GM18909 (cell line): Measurements from ENCODE around the gene HOMER1.
A peak's percentile ranks its signal among the peaks of the same experiment; 100 is the strongest.
"Not testable (repeated sequence)": the region's sequence is repeated elsewhere in the genome, so short reads cannot be mapped to it uniquely, and the experiment has no call there.

ENCODE experiments used
- ATAC-seq: cut with Tn5 transposase; IDR thresholded peaks from one replicate; pipeline ENCODE4 v1.9.1; 2021; ENCODE audit warnings: mild to moderate bottlenecking; ENCODE audit not compliant: unreplicated experiment, poor library complexity

Gene HOMER1

DNA sequence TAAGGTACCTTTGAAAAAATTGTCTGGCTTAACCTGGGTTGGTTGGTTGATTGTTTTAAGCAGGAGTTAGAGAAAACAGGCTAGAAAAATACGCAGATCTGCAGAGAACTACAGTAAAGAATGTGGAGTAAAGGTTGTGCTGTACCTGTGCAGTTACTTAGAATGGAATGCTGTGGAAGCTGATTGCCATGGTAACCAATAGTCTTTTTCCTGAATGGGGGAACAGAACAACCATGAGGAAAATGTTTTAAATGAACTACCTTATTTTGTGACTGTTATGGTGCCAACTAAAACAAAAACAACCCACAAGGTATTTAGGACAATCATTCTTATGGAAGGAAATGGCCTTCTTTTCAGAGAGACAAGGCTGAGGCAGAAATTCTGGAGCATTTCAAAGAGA is 4.8 kb upstream of the HOMER1 start:
- no peak for ATAC-seq

DNA sequence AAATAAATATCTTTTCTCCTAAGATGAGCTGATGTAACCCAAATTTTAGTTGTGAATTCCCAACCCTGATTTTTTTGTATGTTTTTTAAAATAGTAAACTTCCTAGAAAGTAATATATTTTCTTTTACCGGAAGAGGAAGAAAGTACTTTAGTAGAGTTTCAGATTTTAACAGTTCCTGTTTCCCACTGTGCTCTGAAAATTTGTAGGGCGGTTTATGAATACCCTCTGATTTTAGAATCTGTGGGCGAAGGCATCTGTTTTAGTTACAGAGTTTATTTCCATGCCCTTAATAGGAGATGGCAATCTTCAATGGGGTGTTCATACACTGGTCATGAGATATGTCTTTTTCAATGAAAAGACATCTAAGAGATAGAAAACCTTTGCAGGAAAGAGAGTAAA is 3.7 kb upstream of the HOMER1 start:
- ATAC-seq = no peak

- no peak for ATAC-seq
These were observed 3.1 kb upstream of the HOMER1 start for GRCh38 chr5:79516986-79517385.

GRCh38 chr5:79516331-79516730 is 2.4 kb upstream of the HOMER1 start:
- not testable (repeated sequence) for ATAC-seq

DNA sequence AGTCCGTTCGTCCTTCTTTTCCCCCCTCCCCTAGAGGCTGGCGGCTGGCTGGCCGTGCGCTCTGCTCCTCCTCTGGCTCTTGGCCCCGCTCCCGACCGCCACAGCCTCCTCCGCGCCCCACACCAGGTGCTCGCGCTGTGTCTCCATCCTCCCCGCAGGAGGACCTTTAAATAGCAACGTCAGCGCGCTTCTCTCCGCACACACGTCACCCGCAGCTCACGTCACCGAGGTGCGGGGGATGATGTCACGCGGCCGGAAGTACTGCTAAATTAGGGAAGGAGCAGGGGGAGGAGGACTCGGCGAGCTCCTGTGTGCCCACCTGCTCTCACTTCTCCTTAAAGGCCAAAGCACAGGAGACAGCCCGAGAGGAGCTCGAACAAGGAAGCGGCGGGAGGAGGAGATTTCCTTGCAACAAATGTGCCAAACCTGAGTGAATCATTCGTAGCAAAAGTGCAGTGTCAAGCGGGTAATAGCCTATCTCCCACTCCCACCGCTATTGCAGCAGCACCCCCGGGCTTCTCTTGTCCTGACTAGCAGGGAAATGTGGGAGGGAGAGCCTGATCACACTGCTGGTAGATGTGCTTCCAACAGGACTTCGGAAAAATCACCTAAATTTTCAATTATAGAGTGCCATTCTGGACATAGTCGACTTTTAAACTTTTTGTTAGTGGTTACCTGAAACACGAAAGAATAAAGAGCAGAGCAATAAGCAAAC is 614 bp upstream of the HOMER1 start:
- ATAC-seq = peak; percentile 87

DNA sequence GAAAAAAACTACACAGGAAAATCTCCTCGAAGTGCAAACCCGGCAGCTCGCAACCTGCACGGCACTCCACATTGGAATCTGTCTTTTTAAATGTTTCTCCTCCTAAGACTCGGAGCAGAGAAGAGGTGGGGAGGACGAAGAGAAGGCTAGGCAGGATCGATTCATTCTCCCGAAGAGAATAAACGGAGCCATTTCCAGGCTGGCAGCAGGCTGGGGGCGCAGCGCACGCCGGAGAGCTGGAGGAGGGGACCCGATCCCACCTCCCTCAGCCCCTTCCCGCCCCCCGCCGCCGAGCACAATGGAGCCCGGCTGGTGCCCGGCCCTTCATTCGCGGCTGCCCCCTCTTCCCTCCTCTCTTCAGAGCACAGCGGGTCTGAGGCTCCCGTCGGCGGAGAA is 628 bp downstream of the HOMER1 start:
- ATAC-seq = no peak

DNA sequence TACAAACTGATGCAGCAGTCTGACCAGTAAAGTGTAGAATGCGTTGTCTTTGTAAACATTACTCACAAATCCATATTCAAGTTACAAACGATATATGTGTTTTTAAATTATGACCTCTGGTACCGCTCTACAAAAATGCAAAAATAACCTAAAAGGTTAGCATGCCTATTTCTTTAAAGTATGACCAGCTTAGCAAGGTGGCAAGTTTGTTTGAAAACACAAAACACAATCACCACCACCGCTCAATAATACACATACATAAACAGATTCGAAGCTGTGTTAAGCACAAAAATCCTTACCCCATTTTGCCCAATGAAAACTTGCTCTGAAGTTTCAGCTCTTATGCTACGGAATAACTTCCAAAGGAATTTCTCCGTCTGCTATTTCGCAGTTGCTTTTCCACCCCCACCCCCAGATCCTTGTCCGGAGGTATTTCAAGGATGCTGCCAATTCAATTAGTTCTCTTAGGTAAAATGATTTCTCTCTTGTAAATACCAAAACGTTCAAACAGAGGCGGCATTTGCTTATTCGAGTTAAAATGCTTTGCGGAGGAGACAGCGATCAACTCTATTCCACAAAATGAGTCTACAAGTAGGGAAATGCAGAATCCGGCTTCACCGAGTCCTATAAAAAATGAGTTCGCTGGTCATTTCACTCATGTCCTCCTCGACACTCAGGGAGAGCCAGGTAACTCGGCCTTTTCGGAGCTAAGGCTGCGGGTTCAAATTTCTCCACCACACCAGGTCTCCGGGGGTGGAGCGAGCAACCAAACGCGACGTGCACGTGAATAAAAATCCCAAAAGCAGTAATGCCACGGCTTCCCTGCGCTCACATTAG is 1.2 kb downstream of the HOMER1 start:
- no peak for ATAC-seq

DNA sequence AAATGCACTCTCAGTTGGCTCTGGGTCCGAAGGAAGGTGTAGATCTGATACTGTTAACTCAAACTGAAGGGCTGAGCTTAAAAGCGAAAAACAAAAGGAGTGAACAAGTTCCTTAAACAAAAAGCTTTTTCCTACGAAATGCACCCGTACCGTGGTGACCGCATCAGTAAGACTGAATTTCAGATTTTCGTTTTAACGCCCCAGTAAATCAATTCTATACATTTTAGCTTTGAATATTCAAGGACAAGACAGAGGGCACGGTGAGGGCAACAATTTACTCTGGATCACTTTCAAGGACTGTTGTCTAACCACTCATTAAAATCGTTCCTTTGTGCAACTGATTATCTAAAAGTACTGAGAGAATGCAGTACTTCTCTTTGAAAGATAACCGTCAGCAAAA is 1.9 kb downstream of the HOMER1 start:
- no peak for ATAC-seq

DNA sequence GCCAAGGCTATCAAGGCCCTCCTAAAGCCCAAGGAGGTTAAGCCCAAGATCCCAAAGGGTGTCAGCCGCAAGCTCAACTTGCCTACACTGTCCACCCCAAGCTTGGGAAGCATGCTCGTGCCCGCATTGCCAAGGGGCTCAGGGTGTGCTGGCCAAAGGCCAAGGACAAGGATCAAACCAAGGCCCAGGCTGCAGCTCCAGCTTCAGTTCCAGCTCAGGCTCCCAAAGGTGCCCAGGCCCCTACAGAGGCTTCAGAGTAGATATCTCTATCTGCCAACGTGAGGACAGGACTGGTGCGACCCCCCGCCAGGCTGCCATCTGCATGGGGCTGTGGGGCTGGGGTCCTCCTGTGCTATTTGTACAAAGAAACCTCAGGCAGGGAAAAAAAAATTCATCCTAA is 3.3 kb downstream of the HOMER1 start:
- no peak for ATAC-seq

DNA sequence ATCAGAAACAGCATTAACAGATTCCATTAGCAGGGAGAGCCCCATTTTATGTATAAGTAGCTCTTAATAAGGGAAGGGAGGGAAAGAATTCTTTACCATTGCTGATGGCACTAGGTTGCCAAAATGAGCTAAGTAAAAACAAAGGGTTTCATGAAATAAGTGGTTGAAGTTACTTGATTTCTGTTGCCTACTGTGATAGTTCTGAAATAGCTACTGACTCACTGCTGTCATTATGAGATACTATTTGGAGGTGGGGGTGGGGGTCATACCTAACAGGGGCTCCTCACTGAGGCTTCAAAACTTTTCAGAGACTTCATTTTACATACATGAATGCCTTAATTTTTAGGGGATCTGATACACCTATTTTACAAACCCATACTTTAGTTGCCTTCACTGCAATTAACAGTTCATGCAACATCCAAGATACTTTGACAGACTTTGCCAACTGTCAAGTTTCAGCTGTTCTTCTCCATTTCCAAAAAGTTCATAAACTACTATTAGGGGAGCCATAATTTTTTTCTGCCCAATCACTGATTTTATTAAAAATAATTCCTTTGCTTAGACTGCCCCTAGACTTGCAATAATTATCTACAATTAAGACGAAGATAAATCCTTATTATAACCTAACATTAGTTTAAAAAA is 4.6 kb downstream of the HOMER1 start:
- no peak for ATAC-seq

GRCh38 chr5:79508794-79509193 is 5.1 kb downstream of the HOMER1 start:
- ATAC-seq = no peak

- no peak for ATAC-seq
These were observed 5.6 kb downstream of the HOMER1 start for GRCh38 chr5:79508354-79508753.

GRCh38 chr5:79507251-79508205 is 6.4 kb downstream of the HOMER1 start:
- ATAC-seq = no peak

DNA sequence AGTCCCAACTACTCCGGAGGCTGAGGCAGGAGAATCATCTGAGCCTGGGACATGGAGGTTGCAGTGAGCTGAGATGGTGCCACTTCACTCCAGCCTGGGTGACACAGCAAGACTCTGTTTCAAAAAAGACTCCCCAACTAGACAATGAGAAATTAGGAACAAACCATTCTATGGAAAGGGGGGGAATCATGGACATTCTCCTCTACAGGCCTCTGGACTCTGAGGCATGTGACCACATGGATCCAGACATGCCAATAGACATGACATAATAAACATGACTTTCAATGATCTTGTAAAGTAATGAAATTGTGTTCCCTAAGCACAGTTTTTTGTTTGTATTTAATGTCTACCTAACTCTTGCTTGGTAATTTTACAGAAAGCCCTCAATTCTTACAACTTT is 8.8 kb downstream of the HOMER1 start:
- no peak for ATAC-seq

DNA sequence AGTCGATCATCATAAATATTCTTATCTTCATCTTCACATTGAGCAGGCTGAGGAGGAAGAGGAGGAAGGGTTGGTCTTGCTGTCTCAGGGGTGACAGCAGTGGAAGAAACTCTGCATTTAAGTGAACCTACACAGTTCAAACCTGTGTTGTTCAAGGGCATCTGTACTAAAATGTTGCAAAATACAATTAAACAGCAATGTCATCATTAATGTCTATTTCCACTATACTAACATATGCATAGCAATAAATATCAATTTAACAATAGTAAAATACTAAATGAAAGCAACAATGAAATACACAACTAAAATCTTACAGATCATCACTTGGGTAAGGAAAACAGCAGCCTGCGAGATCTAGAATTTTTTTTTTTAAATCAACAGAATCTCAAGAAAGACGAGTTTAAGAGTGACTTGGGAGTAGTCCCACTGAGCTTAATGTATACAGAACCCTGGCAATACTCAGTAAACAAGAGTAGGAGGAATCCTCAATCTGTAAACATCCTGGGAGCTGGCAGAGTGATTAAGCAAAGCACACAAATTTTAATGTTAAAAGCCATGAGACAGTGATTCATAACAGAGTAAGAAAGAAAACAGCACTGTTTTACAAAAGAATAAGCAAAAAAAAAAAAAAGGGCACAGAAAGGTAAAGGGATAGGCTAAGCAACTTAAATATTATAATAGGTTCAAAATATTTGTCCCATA is 10.0 kb downstream of the HOMER1 start:
- no peak for ATAC-seq

- ATAC-seq = no peak
These were observed 14.2 kb downstream of the HOMER1 start for GRCh38 chr5:79499640-79500273.

DNA sequence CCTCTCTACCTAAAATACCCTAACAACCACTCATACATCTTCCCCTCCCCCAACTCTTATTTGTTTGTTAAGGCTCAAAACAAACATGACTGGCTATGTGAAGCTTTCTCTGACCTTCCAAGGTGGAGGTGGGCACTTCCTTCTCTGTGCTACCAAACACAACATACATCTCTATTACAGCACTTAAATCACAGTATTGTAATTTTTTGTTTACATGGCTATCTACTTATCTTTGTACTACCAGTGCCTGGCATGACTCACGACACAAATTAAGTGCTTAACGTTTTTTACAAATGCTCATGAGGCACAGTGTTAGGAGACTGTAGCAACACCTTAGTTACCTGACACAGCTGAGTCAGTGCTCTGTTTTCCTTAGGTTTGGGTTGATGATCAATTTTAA is 18.6 kb downstream of the HOMER1 start:
- no peak for ATAC-seq

GRCh38 chr5:79493596-79494345 is 20.2 kb downstream of the HOMER1 start:
- no peak for ATAC-seq
